GM21529 (cell line): ENCODE results near the gene KIF21B.

Experiments
- ATAC-seq: cut with Tn5 transposase; IDR thresholded peaks from one replicate; pipeline ENCODE4 v1.9.1; 2021; ENCODE audit not compliant: unreplicated experiment

Gene KIF21B

GRCh38 chr1:201023517-201023902 is at the start of gene KIF21B:
Gene KIF21B, minus strand, starts transcription at chr1:201023714. Its CDS starts 331 bp downstream, at chr1:201023383.
- ATAC-seq = peak; percentile 49

GRCh38 chr1:201072922-201073321 is 49.4 kb upstream of the KIF21B start:
- ATAC-seq = no peak

DNA sequence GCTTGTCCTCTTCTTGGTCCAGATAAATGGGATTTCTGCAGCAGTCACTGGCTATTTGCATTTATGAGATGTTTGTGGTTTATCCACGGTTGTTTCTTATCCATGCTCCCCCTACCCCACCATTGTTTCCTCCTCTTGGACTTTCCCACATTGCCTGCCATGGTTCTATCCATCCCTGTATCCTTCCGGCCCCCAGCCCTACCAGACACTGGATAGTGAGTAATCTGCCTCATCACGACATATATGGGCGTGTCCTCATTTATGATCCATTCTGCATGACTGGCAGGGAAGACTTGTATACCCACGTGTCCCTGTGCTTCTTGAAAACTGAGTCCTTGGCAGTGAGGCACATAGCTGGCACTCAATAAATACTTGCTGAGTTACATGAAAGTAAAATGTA is 48.6 kb upstream of the KIF21B start:
- no peak for ATAC-seq

- no peak for ATAC-seq
Measured at GRCh38 chr1:201069636-201070035, 46.1 kb upstream of the KIF21B start.

- no peak for ATAC-seq
Measured at GRCh38 chr1:201068976-201069375, 45.5 kb upstream of the KIF21B start.

DNA sequence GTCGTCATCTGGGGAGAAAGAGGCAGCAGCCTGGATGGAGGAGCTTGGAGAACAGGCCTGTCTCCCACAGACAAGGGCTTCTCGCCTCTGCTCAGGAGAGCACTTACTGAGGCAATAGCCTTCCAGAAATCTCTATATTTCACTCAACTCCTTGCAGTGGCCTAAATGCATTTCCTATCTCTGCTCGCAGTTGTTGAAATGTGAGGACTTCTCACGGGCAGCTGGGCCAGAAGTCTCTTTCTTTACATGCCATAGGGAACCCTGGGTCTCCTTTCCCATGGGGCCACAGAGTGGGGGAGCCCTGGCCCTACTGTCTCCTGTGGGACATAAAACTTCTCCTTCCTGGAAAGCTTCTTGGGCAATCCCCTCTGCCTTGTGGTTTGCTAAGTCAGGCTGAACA is 43.5 kb upstream of the KIF21B start:
- ATAC-seq = no peak

- ATAC-seq = no peak
Measured at GRCh38 chr1:201065686-201066085, 42.2 kb upstream of the KIF21B start.

DNA sequence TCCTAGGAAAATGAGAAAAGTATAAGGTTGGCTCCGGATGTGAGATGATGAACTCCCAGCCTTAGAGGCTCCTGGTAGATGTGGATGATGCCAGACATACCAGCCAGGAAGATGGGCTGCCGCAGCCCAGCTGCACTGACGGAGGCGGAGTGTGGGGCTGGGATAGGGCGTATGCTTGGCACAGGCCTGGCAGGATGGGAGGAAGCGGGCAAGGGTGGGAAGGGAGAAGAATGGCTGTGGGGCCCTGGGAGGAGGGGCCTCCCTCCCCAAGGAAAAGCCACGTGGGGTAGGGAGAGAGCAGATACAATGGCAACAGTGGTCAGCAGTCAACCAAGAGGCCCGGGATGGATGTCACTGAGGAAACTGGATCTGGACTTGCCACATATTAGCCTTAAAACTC is 41.3 kb upstream of the KIF21B start:
- no peak for ATAC-seq

DNA sequence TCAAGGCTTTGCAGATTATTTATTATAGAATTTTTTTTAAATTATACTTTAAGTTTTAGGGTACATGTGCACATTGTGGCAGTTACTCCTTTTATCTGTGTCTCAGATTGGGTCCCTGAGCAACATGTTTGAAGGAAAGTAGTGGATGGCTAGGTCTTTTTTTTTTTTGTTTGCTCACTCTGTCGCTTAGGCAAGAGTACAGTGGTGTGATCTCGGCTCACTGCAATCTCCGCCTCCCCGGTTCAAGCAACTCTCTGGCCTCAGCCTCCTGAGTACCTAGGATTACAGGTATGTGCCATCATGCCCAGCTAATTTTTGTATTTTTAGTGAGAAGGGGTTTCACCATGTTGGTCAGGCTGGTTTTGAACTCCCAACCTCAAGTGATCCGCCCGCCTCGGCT is 39.6 kb upstream of the KIF21B start:
- ATAC-seq = no peak

DNA sequence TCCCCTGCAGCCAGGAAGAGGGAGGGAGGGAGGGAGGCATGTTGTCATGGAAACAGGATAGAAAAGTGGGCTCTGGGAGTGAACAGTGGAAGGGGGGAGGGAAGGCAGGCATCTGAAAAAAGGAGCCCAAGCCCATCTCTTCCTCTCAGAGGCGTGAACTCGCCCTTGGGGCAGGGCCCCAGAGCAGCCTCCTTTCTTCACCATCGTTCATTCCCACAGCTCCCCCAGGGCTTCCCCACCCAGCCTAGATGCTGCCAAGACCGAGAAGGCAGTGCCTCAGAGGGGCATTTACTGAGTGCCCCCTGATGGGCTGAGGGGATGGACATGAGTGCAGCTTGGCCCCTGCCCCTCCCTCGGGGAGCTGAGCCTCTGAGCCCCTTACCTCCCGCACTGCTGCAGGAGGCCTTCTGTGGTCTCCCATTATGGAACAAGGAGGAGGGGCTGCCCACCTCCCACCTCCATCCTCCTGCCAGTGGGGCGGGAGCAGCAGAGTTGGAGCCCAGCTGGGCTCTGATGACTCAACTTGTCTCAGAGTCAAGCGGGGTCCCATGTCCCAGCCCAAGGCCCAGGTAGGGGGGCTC is 39.1 kb upstream of the KIF21B start:
- ATAC-seq = no peak

DNA sequence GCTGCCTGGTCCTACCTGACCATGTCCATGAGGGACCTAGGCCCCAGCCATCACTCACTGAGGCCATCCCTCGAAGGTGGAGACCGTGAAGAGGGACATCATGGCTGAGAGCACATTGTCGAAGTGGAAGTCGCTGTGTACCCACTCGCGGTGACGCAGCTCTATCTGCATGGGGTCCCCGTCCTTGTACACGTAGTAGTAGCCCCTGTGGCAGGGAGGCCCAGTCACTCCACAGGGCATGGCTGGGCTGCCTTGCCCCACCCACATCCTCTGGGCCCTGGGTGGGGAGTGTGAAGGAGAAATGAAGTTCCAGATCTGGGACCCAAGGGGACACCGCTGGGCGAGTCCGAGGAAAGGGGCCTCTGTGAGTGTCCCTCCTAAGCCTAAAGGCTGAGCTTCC is 38.4 kb upstream of the KIF21B start:
- no peak for ATAC-seq

GRCh38 chr1:201061049-201061448 is 37.5 kb upstream of the KIF21B start:
- no peak for ATAC-seq

DNA sequence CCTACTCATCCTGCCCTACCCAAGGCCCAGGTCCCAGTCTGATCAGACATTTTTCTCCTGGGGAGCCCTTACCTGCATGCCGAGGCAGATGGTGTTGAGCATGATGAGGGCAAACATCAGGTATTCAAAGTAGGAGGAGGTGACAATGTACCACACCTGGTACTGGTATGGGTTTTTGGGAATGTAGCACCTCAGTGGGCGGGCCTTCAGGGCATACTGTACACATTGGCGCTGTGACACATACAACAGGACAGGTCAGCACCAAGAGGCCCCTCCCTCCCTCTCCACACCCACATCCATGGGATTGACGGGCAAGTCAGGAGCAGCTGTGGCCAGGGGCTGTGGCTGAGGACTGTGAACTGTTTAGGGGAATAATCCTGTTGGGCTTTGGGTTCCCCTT is 37.1 kb upstream of the KIF21B start:
- no peak for ATAC-seq

- no peak for ATAC-seq
Measured at GRCh38 chr1:201059871-201060555, 36.5 kb upstream of the KIF21B start.

GRCh38 chr1:201059401-201059800 is 35.9 kb upstream of the KIF21B start:
- ATAC-seq = no peak

DNA sequence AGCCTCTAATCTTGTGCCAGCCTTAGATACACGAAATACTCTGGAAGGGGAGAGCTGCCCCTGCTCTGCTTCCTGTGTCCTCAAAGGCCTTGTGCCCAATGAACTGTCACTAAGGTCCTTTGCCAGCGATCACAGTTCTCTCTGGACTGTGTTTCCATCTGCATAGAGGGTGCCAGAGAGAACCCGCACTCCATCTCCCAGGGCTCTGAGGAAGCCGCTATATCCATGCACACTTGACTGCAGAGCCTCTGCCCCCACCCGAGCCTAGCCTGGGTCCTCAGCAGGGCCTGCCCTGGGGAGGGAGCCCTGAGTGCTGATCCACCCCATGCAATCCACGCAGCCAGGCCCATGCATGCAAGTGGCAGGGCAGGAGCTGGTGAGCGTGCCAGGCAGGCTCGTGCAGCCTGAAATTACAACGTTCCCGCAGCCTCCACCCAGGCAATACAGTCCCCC is 30.6 kb upstream of the KIF21B start:
- ATAC-seq = no peak

DNA sequence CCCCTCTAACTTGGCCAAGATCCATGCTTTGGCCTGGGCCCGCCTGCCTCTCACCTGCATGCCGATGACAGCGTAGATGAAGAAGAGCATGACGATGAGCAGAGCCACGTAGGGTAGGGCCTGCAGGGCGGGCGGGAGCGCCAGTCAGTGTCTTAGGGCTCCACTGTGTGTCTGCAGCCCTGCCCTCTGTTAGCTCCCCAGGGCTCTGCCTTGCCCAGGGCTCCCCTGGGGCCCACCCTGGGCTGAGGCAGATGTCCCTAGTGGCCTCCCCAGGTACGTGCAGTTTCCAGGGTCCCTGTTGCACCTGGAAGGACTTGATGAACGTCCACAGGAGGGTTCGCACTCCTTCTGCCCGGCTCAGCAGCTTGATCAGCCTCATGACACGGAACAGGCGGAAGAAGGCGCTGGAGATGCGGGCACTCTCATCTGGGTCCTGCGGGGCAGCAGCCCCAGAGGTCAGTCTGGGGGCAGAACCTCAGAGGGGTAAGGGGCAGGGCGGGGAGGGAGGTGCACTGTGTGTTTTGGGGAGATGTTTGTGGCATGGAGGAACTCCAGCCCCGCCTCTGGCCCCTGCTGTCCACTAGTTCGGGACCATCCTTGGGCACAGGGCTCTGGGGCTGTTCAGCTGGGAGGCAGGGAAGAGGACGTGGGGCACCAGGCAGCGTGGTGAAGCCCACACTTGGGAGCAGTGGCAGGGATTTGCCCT is 29.8 kb upstream of the KIF21B start:
- no peak for ATAC-seq

DNA sequence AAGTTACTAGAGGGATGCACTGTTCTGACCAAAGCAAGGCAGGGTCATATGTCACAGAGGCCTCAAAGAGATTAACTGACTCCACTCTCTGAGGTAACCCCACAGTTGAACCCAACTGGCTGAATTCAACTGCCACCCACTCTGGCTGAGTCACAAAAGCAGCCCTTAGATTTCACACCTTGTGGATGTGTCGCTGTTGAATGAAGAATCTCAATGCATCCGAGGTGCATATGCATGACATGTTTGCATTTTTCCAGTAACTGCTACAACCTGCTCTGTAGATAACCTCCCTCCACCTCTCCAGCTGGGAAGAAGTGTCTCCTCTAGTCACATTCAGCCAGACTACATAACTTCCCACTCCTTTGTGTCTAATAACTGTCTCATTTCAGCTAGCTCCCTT is 27.9 kb upstream of the KIF21B start:
- ATAC-seq = no peak

GRCh38 chr1:201050515-201051277 is 27.2 kb upstream of the KIF21B start:
- no peak for ATAC-seq

- ATAC-seq = no peak
Measured at GRCh38 chr1:201049248-201049831, 25.8 kb upstream of the KIF21B start.

- no peak for ATAC-seq
Measured at GRCh38 chr1:201048521-201048920, 25.0 kb upstream of the KIF21B start.
